Gastroesophageal sphincter (tissue), 4 donors: ENCODE results near the gene TLE2. TPM values are rescaled to one million over a fixed set of nuclear protein-coding genes. Genes with fewer than 3 reads are reported as not detected.
"Not testable (repeated sequence)": the region's sequence is repeated elsewhere in the genome, so short reads cannot be mapped to it uniquely, and the experiment has no call there.

Experiments
- ATAC-seq: fragments of 150-250 bp; one replicate; pipeline ENCODE4 v1.9.1; 2016; ENCODE audit warnings: mild to moderate bottlenecking, moderate library complexity
- H3K27ac ChIP-seq, 4 donors: fragments of 200-600 bp; sonication (generic) in 3 of 4; 1 replicate in 3 of 4; 2 replicates in 1 of 4; pipeline ENCODE4 v1.5.1; 2016 to 2019
- H3K27me3 ChIP-seq: fragments of 200-600 bp; sonication (generic); one replicate; pipeline ENCODE4 v1.5.1; 2019
- H3K36me3 ChIP-seq, 2 donors: fragments of 200-600 bp; sonication (generic); one replicate each; pipeline ENCODE4 v1.5.1; 2019; ENCODE audit warnings: control low read depth in 1 of 2
- H3K4me1 ChIP-seq, 3 donors: fragments of 200-600 bp; sonication (generic); 1 replicate in 2 of 3; 2 replicates in 1 of 3; pipeline ENCODE4 v1.5.1; 2016 to 2019; ENCODE audit warnings: control low read depth in 2 of 3
- H3K4me3 ChIP-seq, 2 donors: fragments of 200-600 bp; sonication (generic); one replicate each; pipeline ENCODE4 v1.5.1; 2019; ENCODE audit warnings: mild to moderate bottlenecking in 1 of 2, moderate library complexity in 1 of 2
- H3K9me3 ChIP-seq, 3 donors: fragments of 200-600 bp; sonication (generic); one replicate each; pipeline ENCODE4 v1.5.1; 2017 to 2019; ENCODE audit warnings: control low read depth in 2 of 3
- CTCF ChIP-seq, 4 experiments: fragments of 200-600 bp in 2 of 4; fragments of 450-650 bp in 2 of 4; sonication (generic) in 1 of 4; IDR thresholded peaks; one replicate each; pipeline ENCODE4 v1.5.1; 2017 to 2019; ENCODE audit warnings: antibody characterized with exemption in 4 of 4, mild to moderate bottlenecking in 2 of 4, moderate library complexity in 2 of 4
- EP300 ChIP-seq: sonication (generic); formaldehyde crosslinking; IDR thresholded peaks from one replicate; pipeline ENCODE4 v1.6.1; 2017; ENCODE audit warnings: antibody characterized with exemption, mild to moderate bottlenecking
- POLR2A ChIP-seq, 2 donors: fragments of 450-650 bp; IDR thresholded peaks; one replicate each; pipeline ENCODE4 v1.6.1; 2017; ENCODE audit warnings: antibody characterized with exemption in 2 of 2, mild to moderate bottlenecking in 2 of 2, moderate library complexity in 1 of 2
- POLR2AphosphoS5 ChIP-seq: sonication (generic); formaldehyde crosslinking; IDR thresholded peaks from one replicate; pipeline ENCODE4 v1.6.1; 2017; ENCODE audit warnings: antibody characterized with exemption
- WGBS, 2 donors: methylation state at CpG; one replicate each; pipeline ENCODE4 v1.1.5; 2018; ENCODE audit warnings: low coverage in 1 of 2; 5-methylcytosine and 5-hydroxymethylcytosine counted together
- total RNA-seq, 4 donors: library from RNA; depleted of rRNA; stranded (reverse); fragments of >200 nt; gene quantifications; one replicate each; pipeline ENCODE4 v1.1.0, GENCODE V29; 2016

Gene TLE2
- total RNA-seq, 4 donors from 2014 or later: 27.1 to 46.1 (median 34.4) TPM

- no CpG with 5 or more reads among the region's 9 CpGs for WGBS, 2 donors
Observed at GRCh38 chr19:2993579-2993978, 35.5 kb downstream of the TLE2 start.

GRCh38 chr19:2992958-2993357, 36.1 kb downstream of the TLE2 start:
- 63 to 78% methylated on average over 12 to 13 of the region's 14 CpGs for WGBS, 2 donors
- no peak for ATAC-seq
- TF ChIP-seq POLR2A (IDR thresholded peaks at IDR 0.05): no peak
- no peak for TF ChIP-seq EP300
- TF ChIP-seq CTCF (IDR thresholded peaks at IDR 0.05): no peak
- no peak for TF ChIP-seq POLR2AphosphoS5

More at GRCh38 chr19:2993579-2993978, 35.5 kb downstream of the TLE2 start:
- H3K4me3 ChIP-seq: no peak overlapping the region
- no peaks in the 10 kb centered on the region for H3K4me1 ChIP-seq
- H3K27me3 ChIP-seq: peaks cover 5% of the 10 kb centered on the region
- H3K36me3 ChIP-seq: peaks cover 0 to 16% of the 10 kb centered on the region in 2 donors
- ATAC-seq: no peak
- no peaks in the 10 kb centered on the region for H3K9me3 ChIP-seq
- no peak for TF ChIP-seq POLR2AphosphoS5
- TF ChIP-seq CTCF (IDR thresholded peaks at IDR 0.05): no peak
- no peak for TF ChIP-seq EP300
- no peak for TF ChIP-seq POLR2A (IDR thresholded peaks at IDR 0.05)
- no peak overlapping the region for H3K27ac ChIP-seq

GRCh38 chr19:2992333-2992732, 36.7 kb downstream of the TLE2 start:
- not testable (repeated sequence) for H3K27ac ChIP-seq, H3K36me3 ChIP-seq, ATAC-seq, H3K9me3 ChIP-seq, H3K4me3 ChIP-seq, H3K4me1 ChIP-seq, H3K27me3 ChIP-seq
- 86 to 92% methylated on average over 4 to 8 of the region's 11 CpGs for WGBS, 2 donors

More at GRCh38 chr19:2992958-2993357, 36.1 kb downstream of the TLE2 start:
- H3K4me1 ChIP-seq: no peaks in the 10 kb centered on the region
- H3K36me3 ChIP-seq: peaks cover 0 to 11% of the 10 kb centered on the region in 2 donors
- H3K27ac ChIP-seq: no peak overlapping the region
- H3K4me3 ChIP-seq: no peak overlapping the region
- peaks cover 5% of the 10 kb centered on the region for H3K27me3 ChIP-seq
- no peaks in the 10 kb centered on the region for H3K9me3 ChIP-seq

- peaks cover 0 to under 1% (median 0%) of the 10 kb centered on the region in 3 donors for H3K4me1 ChIP-seq
- ATAC-seq: no peak
- TF ChIP-seq CTCF (IDR thresholded peaks at IDR 0.05) (no peak), POLR2AphosphoS5 (no peak), EP300 (no peak), POLR2A (IDR thresholded peaks at IDR 0.05) (no peak)
- H3K36me3 ChIP-seq: no peaks in the 10 kb centered on the region
- H3K27ac ChIP-seq: no peak overlapping the region
- H3K4me3 ChIP-seq: no peak overlapping the region
- no peaks in the 10 kb centered on the region for H3K9me3 ChIP-seq
- 100% methylated on average over 2 to 4 of the region's 15 CpGs for WGBS, 2 donors
- H3K27me3 ChIP-seq: peaks cover 5% of the 10 kb centered on the region
Observed at GRCh38 chr19:2989236-2989946, 39.7 kb downstream of the TLE2 start.

- 88 to 94% methylated on average over 1 to 3 of the region's 3 CpGs for WGBS, 2 donors
- no peak for ATAC-seq
- Histone ChIP-seq H3K36me3 (no peaks in the 10 kb centered on the region), H3K4me3 (no peak overlapping the region), H3K27ac (no peak overlapping the region), H3K9me3 (no peaks in the 10 kb centered on the region), H3K27me3 (peaks cover 5% of the 10 kb centered on the region), H3K4me1 (peaks cover 0 to 9% (median 4%) of the 10 kb centered on the region in 3 donors)
- no peak for TF ChIP-seq CTCF (IDR thresholded peaks at IDR 0.05)
- no peak for TF ChIP-seq POLR2AphosphoS5
- no peak for TF ChIP-seq POLR2A (IDR thresholded peaks at IDR 0.05)
- no peak for TF ChIP-seq EP300
Observed at GRCh38 chr19:2988568-2988967, 40.5 kb downstream of the TLE2 start.
